ENCODE results near the gene GALM. TPM values are rescaled to one million over a fixed set of nuclear protein-coding genes. Genes with fewer than 3 reads are reported as not detected.

GALM gene
- total and polyA plus RNA-seq, 2 of the 13 experiments (the other 11 are each of a cell fraction or from before 2014, with no cell fraction given), result 65.5 to 90.0 TPM

DNA sequence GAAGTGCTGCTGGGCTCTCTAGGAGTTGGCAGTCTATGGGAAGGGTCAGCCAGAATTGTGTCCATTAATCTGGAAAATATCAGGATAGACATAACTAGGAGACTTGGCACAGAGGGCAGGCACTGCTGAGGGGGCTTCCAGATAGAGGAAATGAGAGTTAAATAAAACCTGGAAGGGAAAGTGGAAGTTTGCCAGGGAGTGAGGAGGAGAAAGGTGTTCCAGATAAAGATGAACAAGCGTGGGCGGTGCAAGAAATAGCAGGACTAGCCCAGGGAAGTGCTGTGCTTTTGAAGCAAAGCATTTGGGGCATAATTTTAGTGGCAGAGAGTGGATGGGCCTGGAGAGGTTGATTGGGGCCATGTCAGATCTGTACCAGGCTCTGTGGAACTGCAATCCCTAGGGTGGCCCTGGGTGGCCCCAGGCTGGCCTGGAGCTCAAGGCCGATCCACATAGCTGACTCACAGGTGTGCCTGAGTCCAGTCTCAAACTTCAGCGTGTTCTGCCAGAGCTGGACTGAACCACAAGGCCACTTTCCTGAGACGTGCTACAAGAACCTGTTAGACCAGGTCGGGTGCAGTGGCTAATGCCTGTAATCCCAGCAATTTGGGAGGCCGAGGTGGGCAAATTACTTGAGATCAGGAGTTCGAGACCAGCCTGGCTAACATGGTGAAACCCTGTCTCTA, 26.9 kb downstream of the GALM start (continued):
- peak; percentile 92 for TF ChIP-seq ZNF687 (CRISPR knock-in tag; IDR thresholded peaks at IDR 0.05)
- TF ChIP-seq GATAD2A (CRISPR knock-in tag; IDR thresholded peaks at IDR 0.05), result peak; percentile 88
- TF ChIP-seq MEIS2 (CRISPR knock-in tag; IDR thresholded peaks at IDR 0.05), result peak; percentile 67
- peak; percentile 67 for TF ChIP-seq TBX2 (CRISPR knock-in tag; IDR thresholded peaks at IDR 0.05; ENCODE audit: borderline replicate concordance)
- TF ChIP-seq NCOR1 (IDR thresholded peaks at IDR 0.05; ENCODE audit: borderline replicate concordance, low read length), result 0 out of 2 replicates have a peak, but pooled peaks have one; percentile 16
- TF ChIP-seq, protein P1, sequence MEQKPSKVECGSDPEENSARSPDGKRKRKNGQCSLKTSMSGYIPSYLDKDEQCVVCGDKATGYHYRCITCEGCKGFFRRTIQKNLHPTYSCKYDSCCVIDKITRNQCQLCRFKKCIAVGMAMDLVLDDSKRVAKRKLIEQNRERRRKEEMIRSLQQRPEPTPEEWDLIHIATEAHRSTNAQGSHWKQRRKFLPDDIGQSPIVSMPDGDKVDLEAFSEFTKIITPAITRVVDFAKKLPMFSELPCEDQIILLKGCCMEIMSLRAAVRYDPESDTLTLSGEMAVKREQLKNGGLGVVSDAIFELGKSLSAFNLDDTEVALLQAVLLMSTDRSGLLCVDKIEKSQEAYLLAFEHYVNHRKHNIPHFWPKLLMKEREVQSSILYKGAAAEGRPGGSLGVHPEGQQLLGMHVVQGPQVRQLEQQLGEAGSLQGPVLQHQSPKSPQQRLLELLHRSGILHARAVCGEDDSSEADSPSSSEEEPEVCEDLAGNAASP (CRISPR knock-in tag; IDR thresholded peaks at IDR 0.05; ENCODE audit: borderline replicate concordance), result peak; percentile 92; the same call in 1 of the 2 replicates
- TF ChIP-seq ZNF235 (CRISPR knock-in tag; IDR thresholded peaks at IDR 0.05; ENCODE audit: borderline replicate concordance), result no peak
- TF ChIP-seq ZNF33B (CRISPR knock-in tag; IDR thresholded peaks at IDR 0.05), result 0 out of 2 replicates have a peak, but pooled peaks have one; percentile 41
- no peak for TF ChIP-seq SP5 (CRISPR knock-in tag; IDR thresholded peaks at IDR 0.05; ENCODE audit: borderline replicate concordance, low read depth)
- TF ChIP-seq THAP7 (CRISPR knock-in tag; IDR thresholded peaks at IDR 0.05), result peak; percentile 65; the same call in 1 of the 2 replicates
- peak; percentile 55; the same call in 1 of the 2 replicates for TF ChIP-seq FOSL1 (CRISPR knock-in tag; IDR thresholded peaks at IDR 0.05; ENCODE audit: borderline replicate concordance)
- no peak for TF ChIP-seq ZBTB8A (CRISPR knock-in tag; IDR thresholded peaks at IDR 0.05; ENCODE audit: borderline replicate concordance, low read depth)
- TF ChIP-seq, protein P2, sequence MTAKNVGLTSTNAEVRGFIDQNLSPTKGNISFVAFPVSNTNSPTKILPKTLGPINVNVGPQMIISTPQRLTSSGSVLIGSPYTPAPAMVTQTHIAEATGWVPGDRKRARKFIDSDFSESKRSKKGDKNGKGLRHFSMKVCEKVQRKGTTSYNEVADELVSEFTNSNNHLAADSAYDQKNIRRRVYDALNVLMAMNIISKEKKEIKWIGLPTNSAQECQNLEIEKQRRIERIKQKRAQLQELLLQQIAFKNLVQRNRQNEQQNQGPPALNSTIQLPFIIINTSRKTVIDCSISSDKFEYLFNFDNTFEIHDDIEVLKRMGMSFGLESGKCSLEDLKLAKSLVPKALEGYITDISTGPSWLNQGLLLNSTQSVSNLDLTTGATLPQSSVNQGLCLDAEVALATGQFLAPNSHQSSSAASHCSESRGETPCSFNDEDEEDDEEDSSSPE (CRISPR knock-in tag; IDR thresholded peaks at IDR 0.05), result 0 out of 2 replicates have a peak, but pooled peaks have one; percentile 29
- TF ChIP-seq ZNF644 (CRISPR knock-in tag; IDR thresholded peaks at IDR 0.05; ENCODE audit: low read depth), result peak; percentile 91
- TF ChIP-seq CEBPG (CRISPR knock-in tag; IDR thresholded peaks at IDR 0.05), result peak; percentile 47
- TF ChIP-seq ZNF317 (CRISPR knock-in tag; IDR thresholded peaks at IDR 0.05), result 0 out of 2 replicates have a peak, but pooled peaks have one; percentile 25
- 0 out of 2 replicates have a peak, but pooled peaks have one; percentile 58 for TF ChIP-seq SMAD1 (CRISPR knock-in tag; IDR thresholded peaks at IDR 0.05; ENCODE audit: borderline replicate concordance, low read depth)
- TF ChIP-seq PHF21A (CRISPR knock-in tag; IDR thresholded peaks at IDR 0.05), result peak; percentile 53; the same call in 1 of the 2 replicates
- TF ChIP-seq, protein P3, sequence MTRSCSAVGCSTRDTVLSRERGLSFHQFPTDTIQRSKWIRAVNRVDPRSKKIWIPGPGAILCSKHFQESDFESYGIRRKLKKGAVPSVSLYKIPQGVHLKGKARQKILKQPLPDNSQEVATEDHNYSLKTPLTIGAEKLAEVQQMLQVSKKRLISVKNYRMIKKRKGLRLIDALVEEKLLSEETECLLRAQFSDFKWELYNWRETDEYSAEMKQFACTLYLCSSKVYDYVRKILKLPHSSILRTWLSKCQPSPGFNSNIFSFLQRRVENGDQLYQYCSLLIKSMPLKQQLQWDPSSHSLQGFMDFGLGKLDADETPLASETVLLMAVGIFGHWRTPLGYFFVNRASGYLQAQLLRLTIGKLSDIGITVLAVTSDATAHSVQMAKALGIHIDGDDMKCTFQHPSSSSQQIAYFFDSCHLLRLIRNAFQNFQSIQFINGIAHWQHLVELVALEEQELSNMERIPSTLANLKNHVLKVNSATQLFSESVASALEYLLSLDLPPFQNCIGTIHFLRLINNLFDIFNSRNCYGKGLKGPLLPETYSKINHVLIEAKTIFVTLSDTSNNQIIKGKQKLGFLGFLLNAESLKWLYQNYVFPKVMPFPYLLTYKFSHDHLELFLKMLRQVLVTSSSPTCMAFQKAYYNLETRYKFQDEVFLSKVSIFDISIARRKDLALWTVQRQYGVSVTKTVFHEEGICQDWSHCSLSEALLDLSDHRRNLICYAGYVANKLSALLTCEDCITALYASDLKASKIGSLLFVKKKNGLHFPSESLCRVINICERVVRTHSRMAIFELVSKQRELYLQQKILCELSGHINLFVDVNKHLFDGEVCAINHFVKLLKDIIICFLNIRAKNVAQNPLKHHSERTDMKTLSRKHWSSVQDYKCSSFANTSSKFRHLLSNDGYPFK (CRISPR knock-in tag; IDR thresholded peaks at IDR 0.05; ENCODE audit: borderline replicate concordance), result peak; percentile 60; the same call in 1 of the 2 replicates

Data from HepG2 (cell line).